Left hindlimb (tissue), 1 donor: ENCODE measurements around the gene OCLN.
"Not testable (repeated sequence)": the region's sequence is repeated elsewhere in the genome, so short reads cannot be mapped to it uniquely, and the experiment has no call there.

Source experiments
- DNase-seq: peaks from one replicate; pipeline ENCODE4 v3.0.0-alpha.2; 2018

Gene OCLN

GRCh38 chr5:69492391-69492922, at the start of gene OCLN:
OCLN (plus strand) TSS chr5:69492790; CDS start chr5:69504245, 11,455 bp downstream.
- DNase-seq: no peak

- DNase-seq: no peak
Observed at GRCh38 chr5:69444127-69444754, 48.3 kb upstream of the OCLN start.

- no peak for DNase-seq
Observed at GRCh38 chr5:69449511-69449910, 43.1 kb upstream of the OCLN start.

- DNase-seq: no peak
Observed at GRCh38 chr5:69450116-69450515, 42.5 kb upstream of the OCLN start.

GRCh38 chr5:69450527-69450926, 42.1 kb upstream of the OCLN start:
- DNase-seq: not testable (repeated sequence)

- no peak for DNase-seq
Observed at GRCh38 chr5:69451941-69452647, 40.5 kb upstream of the OCLN start.

GRCh38 chr5:69453487-69453886, 39.1 kb upstream of the OCLN start:
- DNase-seq: not testable (repeated sequence)

GRCh38 chr5:69454460-69455249, 37.9 kb upstream of the OCLN start:
- no peak for DNase-seq

- not testable (repeated sequence) for DNase-seq
Observed at GRCh38 chr5:69455428-69455988, 37.1 kb upstream of the OCLN start.

GRCh38 chr5:69462170-69462569, 30.4 kb upstream of the OCLN start:
- no peak for DNase-seq

GRCh38 chr5:69466375-69466774, 26.2 kb upstream of the OCLN start:
- DNase-seq: not testable (repeated sequence)

- no peak for DNase-seq
Observed at GRCh38 chr5:69467442-69468225, 25.0 kb upstream of the OCLN start.

GRCh38 chr5:69468631-69469030, 24.0 kb upstream of the OCLN start:
- DNase-seq: no peak

- not testable (repeated sequence) for DNase-seq
Observed at GRCh38 chr5:69471516-69471915, 21.1 kb upstream of the OCLN start.

GRCh38 chr5:69472535-69473143, 20.0 kb upstream of the OCLN start:
- not testable (repeated sequence) for DNase-seq

GRCh38 chr5:69477170-69477569, 15.4 kb upstream of the OCLN start:
- DNase-seq: no peak

- DNase-seq: not testable (repeated sequence)
Observed at GRCh38 chr5:69478296-69478695, 14.3 kb upstream of the OCLN start.

- DNase-seq: no peak
Observed at GRCh38 chr5:69484891-69485290, 7.7 kb upstream of the OCLN start.

GRCh38 chr5:69485471-69485870, 7.1 kb upstream of the OCLN start:
- no peak for DNase-seq

- no peak for DNase-seq
Observed at GRCh38 chr5:69489246-69489645, 3.3 kb upstream of the OCLN start.

- no peak for DNase-seq
Observed at GRCh38 chr5:69491027-69491426, 1.6 kb upstream of the OCLN start.
